NB4 (cell line): ENCODE results near the gene CLPTM1L.
"Not testable (repeated sequence)": the region's sequence is repeated elsewhere in the genome, so short reads cannot be mapped to it uniquely, and the experiment has no call there.

Experiments
- DNase-seq: peaks from one replicate; pipeline ENCODE4 v3.0.0; 2010; ENCODE audit warnings: low read depth
- H3K4me3 ChIP-seq: one replicate; pipeline ENCODE4 v1.5.1; 2011; ENCODE audit warnings: mild to moderate bottlenecking, low read depth, low read length, moderate library complexity
- CTCF ChIP-seq: IDR thresholded peaks from one replicate; pipeline ENCODE4 v1.5.1; 2012; ENCODE audit warnings: low read depth, low read length
- MAX ChIP-seq: IDR thresholded peaks from 2 replicates; pipeline ENCODE4 v1.6.1; 2011; ENCODE audit warnings: low read depth, low read length
- MYC ChIP-seq: IDR thresholded peaks from 2 replicates; pipeline ENCODE4 v1.6.1; 2011; ENCODE audit warnings: low read depth, low read length
- POLR2A ChIP-seq: IDR thresholded peaks from 2 replicates; pipeline ENCODE4 v1.6.1; 2011; ENCODE audit warnings: mild to moderate bottlenecking; ENCODE audit not compliant: insufficient read length; ENCODE audit errors: extremely low read depth

Gene CLPTM1L

GRCh38 chr5:1378096-1378495 is 33.2 kb upstream of the CLPTM1L start:
- no peak overlapping the region for H3K4me3 ChIP-seq
- TF ChIP-seq CTCF (no peak), MAX (no peak), MYC (no peak), POLR2A (no peak)
- no peak for DNase-seq

- no peak for DNase-seq
- H3K4me3 ChIP-seq, result no peak overlapping the region
- no peak for TF ChIP-seq MYC
- TF ChIP-seq POLR2A, result no peak
- no peak for TF ChIP-seq CTCF
- TF ChIP-seq MAX, result no peak
Measured at GRCh38 chr5:1376981-1377380, 32.1 kb upstream of the CLPTM1L start.

GRCh38 chr5:1375871-1376810 is 31.2 kb upstream of the CLPTM1L start:
- no peak for TF ChIP-seq CTCF
- TF ChIP-seq MYC, result no peak
- no peak for TF ChIP-seq MAX
- TF ChIP-seq POLR2A, result no peak
- DNase-seq, result peak; percentile 37

GRCh38 chr5:1374679-1375055 is 29.8 kb upstream of the CLPTM1L start:
- TF ChIP-seq MYC (no peak), POLR2A (no peak), CTCF (no peak), MAX (no peak)
- H3K4me3 ChIP-seq, result no peak overlapping the region
- DNase-seq, result no peak

More at GRCh38 chr5:1375871-1376810, 31.2 kb upstream of the CLPTM1L start:
- H3K4me3 ChIP-seq, result no peak overlapping the region

GRCh38 chr5:1374030-1374678 is 29.3 kb upstream of the CLPTM1L start:
- no peak overlapping the region for H3K4me3 ChIP-seq
- no peak for TF ChIP-seq MAX
- no peak for TF ChIP-seq CTCF
- DNase-seq, result no peak

GRCh38 chr5:1371972-1372342 is 27.1 kb upstream of the CLPTM1L start:
- H3K4me3 ChIP-seq, DNase-seq: not testable (repeated sequence)
